ENCODE results near the gene CLEC4M.

DNA sequence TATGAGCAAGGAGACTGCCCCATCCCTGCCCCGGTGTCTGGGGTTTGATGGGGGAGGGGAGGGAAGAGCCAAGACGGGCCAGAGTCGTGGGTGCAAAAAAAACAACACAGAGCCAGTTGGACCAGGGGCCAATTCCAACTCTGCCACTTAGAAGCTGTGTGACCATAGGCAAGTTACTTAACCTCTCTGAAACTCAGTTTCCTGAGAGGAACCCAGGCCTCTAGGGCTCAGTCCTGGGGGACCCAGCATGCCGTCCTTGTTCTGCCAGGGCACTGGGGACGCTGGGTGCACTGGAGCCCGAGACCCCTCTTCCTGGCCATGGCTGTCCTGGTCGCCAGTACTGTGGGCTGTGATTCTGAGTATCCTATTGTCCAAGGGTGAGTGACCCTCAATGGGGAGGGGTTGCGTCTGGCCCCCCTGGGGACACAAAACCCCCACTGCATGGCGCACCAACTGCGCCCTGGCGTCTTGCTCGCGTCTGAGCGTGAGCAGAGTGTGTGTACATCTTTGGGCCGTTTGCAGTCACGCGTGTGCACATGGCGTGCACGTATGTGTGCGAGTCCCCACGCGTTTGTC, 24.6 kb downstream of the CLEC4M start:
- TF ChIP-seq, protein P1, sequence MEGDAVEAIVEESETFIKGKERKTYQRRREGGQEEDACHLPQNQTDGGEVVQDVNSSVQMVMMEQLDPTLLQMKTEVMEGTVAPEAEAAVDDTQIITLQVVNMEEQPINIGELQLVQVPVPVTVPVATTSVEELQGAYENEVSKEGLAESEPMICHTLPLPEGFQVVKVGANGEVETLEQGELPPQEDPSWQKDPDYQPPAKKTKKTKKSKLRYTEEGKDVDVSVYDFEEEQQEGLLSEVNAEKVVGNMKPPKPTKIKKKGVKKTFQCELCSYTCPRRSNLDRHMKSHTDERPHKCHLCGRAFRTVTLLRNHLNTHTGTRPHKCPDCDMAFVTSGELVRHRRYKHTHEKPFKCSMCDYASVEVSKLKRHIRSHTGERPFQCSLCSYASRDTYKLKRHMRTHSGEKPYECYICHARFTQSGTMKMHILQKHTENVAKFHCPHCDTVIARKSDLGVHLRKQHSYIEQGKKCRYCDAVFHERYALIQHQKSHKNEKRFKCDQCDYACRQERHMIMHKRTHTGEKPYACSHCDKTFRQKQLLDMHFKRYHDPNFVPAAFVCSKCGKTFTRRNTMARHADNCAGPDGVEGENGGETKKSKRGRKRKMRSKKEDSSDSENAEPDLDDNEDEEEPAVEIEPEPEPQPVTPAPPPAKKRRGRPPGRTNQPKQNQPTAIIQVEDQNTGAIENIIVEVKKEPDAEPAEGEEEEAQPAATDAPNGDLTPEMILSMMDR (IDR thresholded peaks at IDR 0.05; ENCODE audit: borderline replicate concordance, extremely low read depth, low read length, poor library complexity, severe bottlenecking): no peak
- TF ChIP-seq EZH2 (IDR thresholded peaks at IDR 0.05; ENCODE audit: borderline replicate concordance, low read depth, low read length, severe bottlenecking): no peak

Data from DND-41 (cell line).